CD4-positive, CD25-positive, alpha-beta regulatory T cell (primary cell): Measurements from ENCODE around the gene GNG13. TPM values are rescaled to one million over a fixed set of nuclear protein-coding genes. Genes with fewer than 3 reads are reported as not detected.

Experiments
- ATAC-seq, 2 donors: fragments of 150-1000 bp; cut with Tn5 transposase; one replicate each; pipeline ENCODE4 v1.10.0; 2021; ENCODE audit warnings: low read depth in 2 of 2, moderate number of reproducible peaks in 2 of 2, moderate library complexity in 1 of 2
- DNase-seq, 3 donors: peaks; one replicate each; pipeline versions ENCODE4 v3.0.0 to v3.0.0-alpha.2; 2012 to 2022; ENCODE audit warnings: mixed read lengths in 1 of 3
- H3K27ac ChIP-seq: one replicate; pipeline ENCODE4 v1.7.0; 2013; ENCODE audit warnings: mild to moderate bottlenecking, low read length; ENCODE audit not compliant: insufficient read depth, poor library complexity, severe bottlenecking
- H3K27me3 ChIP-seq: one replicate; pipeline ENCODE4 v1.7.0; 2013; ENCODE audit warnings: low read length; ENCODE audit not compliant: control insufficient read depth, insufficient read depth
- H3K36me3 ChIP-seq: one replicate; pipeline ENCODE4 v1.7.0; 2013; ENCODE audit warnings: mild to moderate bottlenecking, low read length, moderate library complexity; ENCODE audit not compliant: control insufficient read depth, insufficient read depth
- H3K4me1 ChIP-seq: 2 replicates; pipeline ENCODE4 v1.7.0; 2013; ENCODE audit warnings: mild to moderate bottlenecking, low read length; ENCODE audit not compliant: insufficient read depth, control insufficient read depth, poor library complexity, severe bottlenecking
- H3K4me3 ChIP-seq: one replicate; pipeline ENCODE4 v1.7.0; 2013; ENCODE audit warnings: low read depth, mild to moderate bottlenecking, low read length, moderate library complexity
- H3K9me3 ChIP-seq, 2 experiments: 1 replicate in 1 of 2; 2 replicates in 1 of 2; pipeline ENCODE4 v1.7.0; 2013; ENCODE audit warnings: low read length in 2 of 2, mild to moderate bottlenecking in 1 of 2, moderate library complexity in 1 of 2; ENCODE audit not compliant: control insufficient read depth in 2 of 2
- H3K27ac Mint-ChIP-seq, 3 donors: one replicate each; pipeline ENCODE4 v1.8.0; 2020 to 2022; ENCODE audit warnings: mild to moderate bottlenecking in 3 of 3, mixed read lengths in 3 of 3, moderate library complexity in 2 of 3
- H3K27me3 Mint-ChIP-seq: one replicate; pipeline ENCODE4 v1.8.0; 2022; ENCODE audit warnings: mild to moderate bottlenecking, mixed read lengths
- H3K36me3 Mint-ChIP-seq: one replicate; pipeline ENCODE4 v1.8.0; 2020; ENCODE audit warnings: mixed read lengths
- H3K4me1 Mint-ChIP-seq, 4 donors: one replicate each; pipeline ENCODE4 v1.8.0; 2020 to 2022; ENCODE audit warnings: mixed read lengths in 4 of 4, mild to moderate bottlenecking in 1 of 4
- H3K4me3 Mint-ChIP-seq, 4 donors: one replicate each; pipeline ENCODE4 v1.8.0; 2020 to 2022; ENCODE audit warnings: mild to moderate bottlenecking in 4 of 4, mixed read lengths in 4 of 4, moderate library complexity in 3 of 4
- H3K9me3 Mint-ChIP-seq, 7 donors: one replicate each; pipeline ENCODE4 v1.8.0; 2020 to 2022; ENCODE audit warnings: mixed read lengths in 7 of 7, mild to moderate bottlenecking in 3 of 7, moderate library complexity in 2 of 7
- polyA plus RNA-seq, 4 donors: library from polyadenylated mRNA; unstranded; fragments of 300-500 nt; fragmentation: Illumina TruSeq; gene quantifications; one replicate each; pipeline ENCODE4 v1.2.3, GENCODE V29; 2021
- total RNA-seq: library from RNA; stranded (reverse); gene quantifications from one replicate; pipeline ENCODE4 v1.2.3, GENCODE V29; 2022

GNG13 gene
- total and polyA plus RNA-seq, 5 donors from 2014 or later: not detected

GRCh38 chr16:828891-829290 lies 28.4 kb upstream of the GNG13 start:
- no peak for ATAC-seq
- Histone ChIP-seq H3K4me3 (no peak overlapping the region), H3K36me3 (no peaks in the 10 kb centered on the region), H3K27ac (no peak overlapping the region), H3K9me3 (no peaks in the 10 kb centered on the region), H3K27me3 (no peaks in the 10 kb centered on the region), H3K4me1 (no peaks in the 10 kb centered on the region)
- H3K27me3 Mint-ChIP-seq: no peaks in the 10 kb centered on the region
- no peak overlapping the region for H3K4me3 Mint-ChIP-seq
- no peaks in the 10 kb centered on the region for H3K36me3 Mint-ChIP-seq
- H3K4me1 Mint-ChIP-seq: no peaks in the 10 kb centered on the region
- H3K27ac Mint-ChIP-seq: no peak overlapping the region
- no peaks in the 10 kb centered on the region for H3K9me3 Mint-ChIP-seq
- DNase-seq: no peak

GRCh38 chr16:827513-827912 lies 27.0 kb upstream of the GNG13 start:
- H3K27me3 ChIP-seq: no peaks in the 10 kb centered on the region
- H3K36me3 Mint-ChIP-seq: no peaks in the 10 kb centered on the region
- H3K27ac Mint-ChIP-seq: no peak overlapping the region
- no peaks in the 10 kb centered on the region for H3K9me3 ChIP-seq
- H3K4me1 ChIP-seq: no peaks in the 10 kb centered on the region
- no peak for DNase-seq
- H3K36me3 ChIP-seq: no peaks in the 10 kb centered on the region
- no peaks in the 10 kb centered on the region for H3K9me3 Mint-ChIP-seq
- H3K4me3 Mint-ChIP-seq: no peak overlapping the region
- ATAC-seq: no peak
- H3K4me1 Mint-ChIP-seq: no peaks in the 10 kb centered on the region
- H3K27ac ChIP-seq: no peak overlapping the region
- no peaks in the 10 kb centered on the region for H3K27me3 Mint-ChIP-seq
- H3K4me3 ChIP-seq: no peak overlapping the region

- H3K9me3 ChIP-seq: no peaks in the 10 kb centered on the region
- ATAC-seq (no peak), DNase-seq (no peak)
- H3K27me3 ChIP-seq: no peaks in the 10 kb centered on the region
- no peaks in the 10 kb centered on the region for H3K36me3 Mint-ChIP-seq
- no peak overlapping the region for H3K4me3 ChIP-seq
- H3K27ac ChIP-seq: no peak overlapping the region
- no peaks in the 10 kb centered on the region for H3K27me3 Mint-ChIP-seq
- no peaks in the 10 kb centered on the region for H3K4me1 ChIP-seq
- H3K4me3 Mint-ChIP-seq: no peak overlapping the region
- H3K27ac Mint-ChIP-seq: no peak overlapping the region
- H3K4me1 Mint-ChIP-seq: peaks cover 0 to 3% (median 0%) of the 10 kb centered on the region in 4 donors
- no peaks in the 10 kb centered on the region for H3K36me3 ChIP-seq
- no peaks in the 10 kb centered on the region for H3K9me3 Mint-ChIP-seq
Observed at GRCh38 chr16:825341-826061, 25.0 kb upstream of the GNG13 start.

- Mint-ChIP-seq H3K4me1 (peaks cover 0 to 8% (median 4%) of the 10 kb centered on the region in 4 donors), H3K36me3 (no peaks in the 10 kb centered on the region), H3K9me3 (no peaks in the 10 kb centered on the region), H3K27me3 (no peaks in the 10 kb centered on the region), H3K4me3 (no peak overlapping the region), H3K27ac (no peak overlapping the region)
- H3K27me3 ChIP-seq: no peaks in the 10 kb centered on the region
- peaks cover 4% of the 10 kb centered on the region for H3K4me1 ChIP-seq
- H3K9me3 ChIP-seq: no peaks in the 10 kb centered on the region
- H3K36me3 ChIP-seq: no peaks in the 10 kb centered on the region
- H3K27ac ChIP-seq: no peak overlapping the region
- no peak overlapping the region for H3K4me3 ChIP-seq
- DNase-seq: no peak
- ATAC-seq: no peak
Observed at GRCh38 chr16:824601-825000, 24.1 kb upstream of the GNG13 start.

GRCh38 chr16:824194-824593 lies 23.7 kb upstream of the GNG13 start:
- Mint-ChIP-seq H3K9me3 (no peaks in the 10 kb centered on the region), H3K27me3 (peaks cover 3% of the 10 kb centered on the region), H3K4me3 (no peak overlapping the region), H3K36me3 (no peaks in the 10 kb centered on the region), H3K27ac (no peak overlapping the region), H3K4me1 (peaks cover 0 to 13% (median 7%) of the 10 kb centered on the region in 4 donors)
- Histone ChIP-seq H3K27me3 (no peaks in the 10 kb centered on the region), H3K4me3 (no peak overlapping the region), H3K4me1 (peaks cover 8% of the 10 kb centered on the region), H3K36me3 (no peaks in the 10 kb centered on the region), H3K9me3 (no peaks in the 10 kb centered on the region), H3K27ac (no peak overlapping the region)
- no peak for DNase-seq
- no peak for ATAC-seq

- H3K9me3 ChIP-seq: no peaks in the 10 kb centered on the region
- no peak overlapping the region for H3K4me3 ChIP-seq
- H3K27ac ChIP-seq: no peak overlapping the region
- Mint-ChIP-seq H3K9me3 (no peaks in the 10 kb centered on the region), H3K4me3 (no peak overlapping the region), H3K36me3 (no peaks in the 10 kb centered on the region), H3K27me3 (peaks cover 5% of the 10 kb centered on the region), H3K4me1 (peaks cover 0 to 13% (median 7%) of the 10 kb centered on the region in 4 donors), H3K27ac (no peak overlapping the region)
- no peak for ATAC-seq
- peaks cover 6% of the 10 kb centered on the region for H3K27me3 ChIP-seq
- DNase-seq: no peak
- H3K36me3 ChIP-seq: no peaks in the 10 kb centered on the region
- H3K4me1 ChIP-seq: peaks cover 9% of the 10 kb centered on the region
Observed at GRCh38 chr16:822909-823297, 22.4 kb upstream of the GNG13 start.

GRCh38 chr16:822174-822908 lies 21.8 kb upstream of the GNG13 start:
- H3K27me3 ChIP-seq: peaks cover 6% of the 10 kb centered on the region
- no peaks in the 10 kb centered on the region for H3K9me3 ChIP-seq
- no peak overlapping the region for H3K27ac ChIP-seq
- Mint-ChIP-seq H3K9me3 (no peaks in the 10 kb centered on the region), H3K36me3 (no peaks in the 10 kb centered on the region), H3K4me3 (no peak overlapping the region), H3K4me1 (peaks cover 0 to 13% (median 7%) of the 10 kb centered on the region in 4 donors), H3K27ac (no peak overlapping the region), H3K27me3 (peaks cover 5% of the 10 kb centered on the region)
- no peak overlapping the region for H3K4me3 ChIP-seq
- H3K4me1 ChIP-seq: peaks cover 9% of the 10 kb centered on the region
- H3K36me3 ChIP-seq: no peaks in the 10 kb centered on the region
- DNase-seq (no peak), ATAC-seq (no peak)

GRCh38 chr16:821751-822150 lies 21.2 kb upstream of the GNG13 start:
- no peak overlapping the region for H3K4me3 Mint-ChIP-seq

More at GRCh38 chr16:821751-822150, 21.2 kb upstream of the GNG13 start:
- Histone ChIP-seq H3K27ac (no peak overlapping the region), H3K4me1 (peaks cover 9% of the 10 kb centered on the region), H3K36me3 (no peaks in the 10 kb centered on the region), H3K9me3 (no peaks in the 10 kb centered on the region), H3K27me3 (peaks cover 6% of the 10 kb centered on the region), H3K4me3 (no peak overlapping the region)
- peak overlapping the region in 1 of 3 donors; percentile 26 for H3K27ac Mint-ChIP-seq
- H3K9me3 Mint-ChIP-seq: no peaks in the 10 kb centered on the region
- ATAC-seq: no peak
- H3K4me1 Mint-ChIP-seq: peaks cover 0 to 13% (median 7%) of the 10 kb centered on the region in 4 donors
- peaks cover 5% of the 10 kb centered on the region for H3K27me3 Mint-ChIP-seq
- no peak for DNase-seq
- H3K36me3 Mint-ChIP-seq: no peaks in the 10 kb centered on the region
